HEK293T (cell line): ENCODE measurements around the gene OR6T1.

Experiments
- ARNT ChIP-seq: fragments of 450-650 bp; IDR thresholded peaks from 2 replicates; pipeline ENCODE4 v1.6.1; 2017; ENCODE audit warnings: mild to moderate bottlenecking
- BHLHE40 ChIP-seq: fragments of 450-650 bp; IDR thresholded peaks from 2 replicates; pipeline ENCODE4 v1.6.1; 2016; ENCODE audit warnings: mild to moderate bottlenecking, moderate library complexity, borderline replicate concordance
- ELF4 ChIP-seq: fragments of 450-650 bp; IDR thresholded peaks from 2 replicates; pipeline ENCODE4 v1.6.1; 2017; ENCODE audit warnings: antibody characterized with exemption
- FOXA1 ChIP-seq: fragments of 450-650 bp; IDR thresholded peaks from 2 replicates; pipeline ENCODE4 v1.6.1; 2016; ENCODE audit warnings: mild to moderate bottlenecking
- FOXK2 ChIP-seq: fragments of 450-650 bp; IDR thresholded peaks from 2 replicates; pipeline ENCODE4 v1.6.1; 2016; ENCODE audit warnings: mild to moderate bottlenecking
- FOXM1 ChIP-seq: fragments of 450-650 bp; IDR thresholded peaks from 2 replicates; pipeline ENCODE4 v1.6.1; 2017; ENCODE audit warnings: mild to moderate bottlenecking, borderline replicate concordance
- L3MBTL2 ChIP-seq: fragments of 450-650 bp; conservative IDR thresholded peaks from 2 replicates; pipeline ENCODE4 v1.6.1; 2016; ENCODE audit warnings: mild to moderate bottlenecking
- NFRKB ChIP-seq: fragments of 450-650 bp; IDR thresholded peaks from 2 replicates; pipeline ENCODE4 v1.6.1; 2016; ENCODE audit warnings: mild to moderate bottlenecking, moderate library complexity
- SP1 ChIP-seq: fragments of 450-650 bp; IDR thresholded peaks from 2 replicates; pipeline ENCODE4 v1.6.1; 2017
- SUZ12 ChIP-seq: fragments of 450-650 bp; IDR thresholded peaks from 2 replicates; pipeline ENCODE4 v1.6.1; 2016; ENCODE audit warnings: mild to moderate bottlenecking
- TARDBP ChIP-seq: fragments of 450-650 bp; IDR thresholded peaks from 2 replicates; pipeline ENCODE4 v1.6.1; 2016
- TF ChIP-seq, protein P1 (sequence below): fragments of 450-650 bp; IDR thresholded peaks from 2 replicates; pipeline ENCODE4 v1.6.1; 2016

DNA sequence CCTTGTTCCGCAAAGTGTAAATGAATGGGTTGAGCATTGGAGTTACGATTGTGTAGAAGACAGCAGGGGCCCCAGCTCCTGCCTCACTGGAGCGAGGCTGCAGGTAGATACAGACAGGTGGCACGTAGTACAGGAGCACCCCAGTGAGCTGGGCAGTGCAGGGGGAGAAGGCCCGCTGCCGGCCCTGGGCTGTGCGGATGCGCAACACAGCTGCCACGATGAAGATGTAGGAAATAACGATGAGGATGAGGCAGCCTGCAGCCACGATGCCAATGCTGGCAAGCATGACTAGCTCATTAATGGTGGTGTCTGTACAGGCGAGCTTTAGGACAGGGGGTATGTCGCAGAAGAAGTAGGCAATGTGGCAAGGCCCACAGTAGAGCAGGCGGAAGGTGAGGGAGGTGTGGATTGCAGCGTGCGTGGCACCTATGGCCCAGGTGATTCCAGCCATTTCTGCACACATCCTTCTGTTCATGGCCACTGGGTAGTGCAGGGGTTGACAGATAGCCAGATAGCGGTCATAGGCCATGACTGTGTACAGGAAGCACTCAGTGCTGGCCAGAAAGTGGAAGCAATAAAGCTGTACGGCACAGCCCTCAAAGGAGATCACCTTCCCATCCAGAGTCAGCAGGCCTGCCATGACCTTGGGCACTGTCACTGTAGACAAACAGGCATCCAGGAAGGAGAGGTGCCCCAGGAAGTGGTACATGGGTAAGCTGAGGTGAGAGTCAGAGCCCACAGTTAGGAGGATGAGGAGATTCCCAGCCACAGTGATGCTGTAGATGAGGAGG lies 33.3 kb upstream of the OR6T1 start:
- TF ChIP-seq ARNT (no peak), BHLHE40 (no peak), SUZ12 (no peak), L3MBTL2 (no peak), SP1 (no peak), FOXK2 (no peak), TARDBP (no peak), FOXA1 (no peak), NFRKB (no peak), ELF4 (no peak), FOXM1 (no peak)
- TF ChIP-seq, protein P1, sequence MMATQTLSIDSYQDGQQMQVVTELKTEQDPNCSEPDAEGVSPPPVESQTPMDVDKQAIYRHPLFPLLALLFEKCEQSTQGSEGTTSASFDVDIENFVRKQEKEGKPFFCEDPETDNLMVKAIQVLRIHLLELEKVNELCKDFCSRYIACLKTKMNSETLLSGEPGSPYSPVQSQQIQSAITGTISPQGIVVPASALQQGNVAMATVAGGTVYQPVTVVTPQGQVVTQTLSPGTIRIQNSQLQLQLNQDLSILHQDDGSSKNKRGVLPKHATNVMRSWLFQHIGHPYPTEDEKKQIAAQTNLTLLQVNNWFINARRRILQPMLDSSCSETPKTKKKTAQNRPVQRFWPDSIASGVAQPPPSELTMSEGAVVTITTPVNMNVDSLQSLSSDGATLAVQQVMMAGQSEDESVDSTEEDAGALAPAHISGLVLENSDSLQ, result no peak
